IPS-18c (cell line): ENCODE measurements around the gene CCDC85C.

Source experiments
- H3K4me3 ChIP-seq: 2 replicates; pipeline ENCODE4 v1.7.0; 2013; ENCODE audit warnings: low read depth, mild to moderate bottlenecking, low read length, moderate library complexity; ENCODE audit not compliant: insufficient read depth
- H3K9me3 ChIP-seq: one replicate; pipeline ENCODE4 v1.6.1; 2013; ENCODE audit warnings: mild to moderate bottlenecking, low read length, moderate library complexity; ENCODE audit not compliant: control insufficient read depth, insufficient read depth

Gene CCDC85C

DNA sequence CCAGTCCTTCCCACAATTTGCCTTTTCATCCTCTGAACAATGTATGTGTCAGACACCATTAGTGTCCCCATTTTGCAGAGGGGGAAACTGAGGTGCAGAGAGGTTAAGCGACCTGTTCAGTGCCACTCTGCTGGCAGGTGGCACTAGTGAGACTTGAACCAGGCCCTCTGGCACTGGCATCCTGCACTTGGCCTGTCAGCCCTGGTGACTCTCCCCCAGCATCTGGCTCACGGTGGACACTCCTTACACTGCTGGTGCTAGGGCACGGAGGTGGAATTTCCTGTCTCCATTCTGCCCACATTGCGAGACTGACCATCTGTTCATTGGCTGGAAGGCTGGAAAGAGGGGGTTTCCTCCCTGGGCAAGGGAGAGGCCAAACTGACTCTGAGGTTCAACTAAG, 74.1 kb downstream of the CCDC85C start:
- Histone ChIP-seq H3K9me3 (no peaks in the 10 kb centered on the region), H3K4me3 (no peak overlapping the region)

DNA sequence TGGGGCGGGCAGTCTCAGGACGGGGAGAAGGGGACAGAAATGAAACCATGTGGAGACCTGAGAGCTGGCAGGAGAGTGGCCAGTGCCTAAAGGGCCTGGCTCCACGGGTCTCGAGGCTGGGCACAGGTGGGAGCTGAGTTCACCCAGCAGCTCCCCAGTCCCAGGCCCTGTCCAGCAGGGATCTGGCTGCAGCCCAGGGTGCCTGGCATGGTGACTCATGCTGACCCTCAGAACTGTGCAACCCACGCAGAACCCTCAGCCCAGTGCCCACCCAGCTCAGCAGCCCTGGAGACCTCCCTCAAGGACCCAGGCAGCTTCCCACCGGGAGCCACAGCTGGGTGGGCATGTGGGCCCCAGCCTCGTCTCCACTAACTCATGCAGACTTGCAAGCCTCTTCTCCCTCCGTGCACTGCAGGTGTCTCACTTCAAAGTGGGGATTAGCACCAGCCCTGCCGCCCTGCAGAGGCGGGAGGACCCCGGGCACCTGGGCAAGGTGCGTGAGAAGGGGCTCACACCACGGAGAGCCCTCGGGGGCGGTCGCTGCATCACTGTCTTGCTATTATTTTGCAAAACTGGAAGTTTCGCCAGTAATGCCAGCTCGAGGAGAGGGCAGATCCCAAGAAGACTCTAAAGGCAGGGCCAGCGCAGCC, 76.5 kb downstream of the CCDC85C start:
- no peak overlapping the region for H3K4me3 ChIP-seq
- H3K9me3 ChIP-seq: no peaks in the 10 kb centered on the region

DNA sequence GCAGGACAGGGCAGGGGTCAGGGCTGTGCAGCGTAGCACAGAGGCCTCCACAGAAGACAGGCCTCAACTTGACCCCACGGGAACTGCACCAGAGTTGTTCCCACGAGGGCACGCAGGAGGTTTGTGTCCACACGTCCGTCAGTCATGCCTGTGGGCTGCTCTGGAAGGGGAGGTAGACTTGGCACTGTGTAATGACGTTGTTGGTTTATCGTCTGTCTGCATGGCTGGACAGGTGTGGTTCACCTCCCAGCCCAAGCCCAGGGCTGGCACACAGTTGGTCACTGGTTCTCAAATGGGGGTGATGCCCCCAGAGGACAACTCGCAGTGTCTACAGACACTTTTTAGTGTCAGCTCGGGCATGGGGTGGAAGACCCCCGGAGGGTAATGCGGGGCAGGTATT, 77.0 kb downstream of the CCDC85C start:
- Histone ChIP-seq H3K4me3 (no peak overlapping the region), H3K9me3 (no peaks in the 10 kb centered on the region)

DNA sequence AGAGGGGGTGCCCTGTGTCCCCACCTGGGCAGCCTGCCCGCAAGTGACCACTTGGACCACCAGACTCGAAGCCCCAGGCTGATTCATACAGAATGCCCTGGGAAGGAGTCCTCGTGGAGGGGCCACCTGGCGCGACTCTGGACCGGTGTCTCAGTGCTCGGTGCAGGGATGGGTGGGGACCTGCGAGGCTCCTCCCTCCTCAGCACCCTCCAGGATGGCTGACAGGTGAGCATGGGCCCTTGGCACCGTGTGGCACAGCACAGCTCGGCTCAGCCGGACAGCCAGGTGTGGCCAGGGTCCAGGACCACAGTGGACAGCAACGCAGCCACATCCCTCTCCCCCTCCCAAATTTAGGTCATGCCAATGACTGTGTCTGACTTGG, 78.3 kb downstream of the CCDC85C start:
- Histone ChIP-seq H3K9me3 (no peaks in the 10 kb centered on the region), H3K4me3 (no peak overlapping the region)

DNA sequence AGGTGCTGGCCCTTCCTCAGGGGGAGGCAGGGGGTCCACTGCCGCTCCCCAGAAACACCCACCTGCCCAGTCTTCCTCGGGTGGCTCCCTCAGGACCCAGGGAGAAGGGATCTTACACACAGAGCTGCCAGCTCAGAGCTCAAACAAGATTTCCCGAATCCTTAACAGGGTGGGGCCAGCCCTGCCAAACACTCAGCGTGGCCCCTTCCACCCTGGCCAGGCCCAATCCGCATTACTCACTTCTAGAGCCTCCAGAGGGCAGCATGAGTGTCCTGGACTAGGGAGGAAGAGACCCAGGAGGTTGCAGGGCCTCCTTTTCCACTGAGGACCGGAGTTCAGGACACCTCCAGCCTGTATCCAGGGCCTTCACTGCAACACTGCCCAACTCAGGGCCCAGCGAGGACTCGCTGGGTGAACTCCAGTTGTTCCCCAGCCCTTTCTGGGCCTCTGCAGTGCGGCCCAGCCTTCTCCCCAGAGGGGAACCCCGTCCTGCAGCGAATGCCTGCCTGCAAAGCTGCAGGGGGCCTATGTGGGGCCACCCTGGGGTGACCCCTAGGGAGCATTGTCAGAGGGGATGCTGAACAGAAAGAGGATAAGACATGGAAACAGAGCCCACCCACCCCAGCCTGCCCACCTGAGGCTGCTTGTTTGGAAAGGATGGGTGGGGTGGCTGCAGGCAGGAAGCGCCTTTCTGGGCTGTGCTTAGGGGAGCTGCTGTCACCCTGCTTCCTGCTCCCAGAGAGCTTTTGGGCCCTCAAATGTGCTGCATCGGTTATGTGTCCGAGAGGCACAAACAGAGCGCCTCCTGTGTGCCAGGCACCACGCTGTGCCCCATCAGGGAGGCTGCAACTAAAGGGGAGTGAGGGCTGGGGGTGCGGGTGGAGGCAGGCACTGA, 79.0 kb downstream of the CCDC85C start:
- Histone ChIP-seq H3K4me3 (no peak overlapping the region), H3K9me3 (no peaks in the 10 kb centered on the region)

DNA sequence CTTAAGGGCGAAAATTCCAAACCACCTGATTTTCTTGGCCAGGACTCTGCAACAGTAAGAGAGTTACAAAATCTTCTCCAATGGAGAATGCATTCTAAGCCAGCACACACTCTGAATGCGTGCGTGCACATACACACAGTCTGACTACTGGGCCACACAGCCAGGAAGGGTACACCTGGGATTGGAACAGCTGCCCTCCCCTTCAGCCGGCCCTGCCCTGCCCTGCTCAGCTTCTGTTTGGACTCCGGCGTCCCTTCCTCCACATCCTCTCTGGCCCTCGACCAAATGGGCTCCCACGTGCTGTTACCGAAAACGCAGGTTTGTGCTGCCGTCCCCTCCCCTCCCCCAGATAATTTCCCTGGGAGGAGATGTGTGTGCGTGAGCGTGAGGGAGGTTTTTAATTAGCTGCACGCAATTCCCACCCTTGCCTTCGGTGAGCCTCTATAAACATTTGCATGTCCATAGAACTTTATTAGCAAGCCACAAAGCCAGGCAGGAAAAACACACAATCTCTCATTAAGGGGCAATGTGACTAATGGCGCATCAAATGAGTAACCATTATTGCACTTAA, 79.8 kb downstream of the CCDC85C start:
- H3K9me3 ChIP-seq: no peaks in the 10 kb centered on the region
- H3K4me3 ChIP-seq: no peak overlapping the region

- Histone ChIP-seq H3K4me3 (no peak overlapping the region), H3K9me3 (no peaks in the 10 kb centered on the region)
These were observed 80.3 kb downstream of the CCDC85C start for GRCh38 chr14:99523704-99524055.

DNA sequence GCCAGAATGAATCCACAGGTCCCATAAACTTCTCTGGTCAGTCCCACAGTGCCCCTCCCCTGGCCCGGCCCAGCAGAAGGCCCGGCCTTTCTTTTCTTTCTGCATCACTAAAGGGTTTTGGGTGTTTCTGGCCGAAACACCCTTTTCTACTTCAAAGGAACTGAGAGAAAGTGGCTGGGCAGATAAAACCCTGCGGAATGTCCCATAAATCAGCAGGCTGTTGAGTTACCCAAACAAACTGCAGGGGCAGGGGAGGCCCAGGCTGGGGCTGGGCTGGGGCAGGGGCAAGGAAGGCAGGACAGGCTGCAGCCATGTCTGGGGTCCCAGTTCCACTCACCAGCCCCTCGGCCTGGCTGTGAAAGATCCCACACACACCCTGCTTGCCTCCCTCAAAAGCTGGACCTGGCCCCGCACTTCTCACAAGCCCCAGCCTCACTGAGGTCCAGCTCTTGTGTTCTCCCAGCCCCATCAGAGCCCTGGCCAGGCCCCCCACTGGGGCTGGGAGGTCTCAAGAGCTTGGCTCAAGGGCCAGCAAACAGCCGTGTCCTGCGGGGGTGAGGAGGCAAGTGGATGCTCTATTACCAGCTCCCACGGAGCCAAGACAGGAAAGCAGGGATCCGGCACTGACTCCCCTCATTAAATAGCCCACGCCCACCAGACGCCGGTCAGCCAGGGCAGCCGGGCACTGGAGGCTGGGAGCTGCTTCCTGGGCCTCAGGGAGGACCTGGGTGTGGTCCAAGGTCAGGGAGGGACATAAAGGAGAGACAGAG, 80.9 kb downstream of the CCDC85C start:
- H3K9me3 ChIP-seq: no peaks in the 10 kb centered on the region
- no peak overlapping the region for H3K4me3 ChIP-seq

- H3K4me3 ChIP-seq: no peak overlapping the region
- no peaks in the 10 kb centered on the region for H3K9me3 ChIP-seq
These were observed 81.5 kb downstream of the CCDC85C start for GRCh38 chr14:99522457-99522891.

DNA sequence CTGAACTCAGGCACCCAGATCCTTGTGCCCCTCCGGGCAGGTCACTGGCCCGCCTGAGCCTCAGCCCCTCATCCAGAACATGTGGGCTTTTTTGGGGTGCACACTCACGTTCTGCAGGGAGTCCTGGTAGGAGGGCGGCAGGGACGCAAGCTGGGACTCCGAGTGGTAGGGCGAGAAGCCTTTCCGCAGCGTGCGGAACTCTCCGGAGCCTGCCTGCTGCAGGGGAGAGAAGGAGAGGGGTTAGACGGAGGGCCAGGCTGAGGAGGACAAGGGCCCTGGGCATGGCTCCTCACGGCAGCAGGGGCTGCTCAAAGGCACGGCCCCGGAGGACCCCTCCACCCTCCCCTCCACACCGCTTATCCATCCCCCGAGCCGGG, 82.0 kb downstream of the CCDC85C start:
- Histone ChIP-seq H3K9me3 (no peaks in the 10 kb centered on the region), H3K4me3 (no peak overlapping the region)

GRCh38 chr14:99521176-99522024, 82.6 kb downstream of the CCDC85C start:
- no peaks in the 10 kb centered on the region for H3K9me3 ChIP-seq

DNA sequence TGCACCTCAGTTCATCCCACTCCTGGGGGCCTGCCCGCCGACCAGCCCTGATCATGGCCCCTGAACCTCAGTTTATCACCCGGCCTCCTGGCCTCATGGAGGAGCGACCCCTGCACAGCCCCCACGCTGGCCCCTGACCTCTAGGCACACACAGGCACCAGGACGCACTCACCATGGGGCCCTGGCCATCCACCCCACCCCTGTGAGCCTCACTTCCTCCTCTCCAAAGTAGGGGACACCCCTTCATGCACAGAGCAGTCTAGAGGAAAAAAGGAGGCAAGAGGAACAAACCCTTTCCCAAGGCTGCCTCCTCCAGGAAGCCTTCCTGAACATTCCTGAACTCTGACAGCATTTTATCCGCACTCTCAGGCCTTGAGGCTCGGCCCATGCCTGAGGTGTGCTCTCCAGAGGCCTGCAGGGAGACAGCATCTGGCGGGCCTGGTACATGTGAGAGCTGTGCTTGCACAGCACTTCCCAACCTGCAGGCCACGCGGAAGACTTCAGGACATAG, 83.4 kb downstream of the CCDC85C start:
- Histone ChIP-seq H3K9me3 (no peaks in the 10 kb centered on the region), H3K4me3 (no peak overlapping the region)

More at GRCh38 chr14:99521176-99522024, 82.6 kb downstream of the CCDC85C start:
- no peak overlapping the region; the same call in 1 of the 2 replicates for H3K4me3 ChIP-seq

DNA sequence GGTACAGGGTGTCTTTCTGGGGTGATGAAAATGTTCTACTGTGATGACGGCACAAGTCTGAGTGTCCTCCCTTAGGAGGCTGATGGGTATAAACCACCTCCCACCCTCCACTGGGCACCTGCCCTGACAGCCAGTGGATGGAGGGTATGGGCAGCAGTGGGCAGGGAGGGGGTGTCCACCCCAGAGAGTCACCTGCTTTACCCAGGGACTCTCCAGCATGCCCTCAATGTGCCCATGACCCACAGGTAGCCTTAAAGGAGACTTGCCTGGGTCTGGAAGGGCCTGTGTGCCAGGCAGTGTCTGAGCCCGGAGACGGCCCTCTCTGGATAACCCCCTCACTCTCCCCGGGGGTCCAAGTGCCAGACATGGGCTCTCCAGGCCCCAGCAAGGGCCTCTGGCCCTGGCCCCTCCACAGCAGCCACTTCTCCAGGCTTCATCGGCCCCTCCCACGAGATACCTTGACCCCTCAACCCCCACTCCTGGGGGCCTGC, 84.0 kb downstream of the CCDC85C start:
- no peak overlapping the region for H3K4me3 ChIP-seq
- H3K9me3 ChIP-seq: no peaks in the 10 kb centered on the region

GRCh38 chr14:99519347-99519881, 84.6 kb downstream of the CCDC85C start:
- no peaks in the 10 kb centered on the region for H3K9me3 ChIP-seq
- H3K4me3 ChIP-seq: no peak overlapping the region

GRCh38 chr14:99518441-99519346, 85.3 kb downstream of the CCDC85C start:
- no peak overlapping the region for H3K4me3 ChIP-seq
- no peaks in the 10 kb centered on the region for H3K9me3 ChIP-seq
